ENCODE results near the gene AQP9.
"Not testable (repeated sequence)": the region's sequence is repeated elsewhere in the genome, so short reads cannot be mapped to it uniquely, and the experiment has no call there.

AQP9 gene, protein sequence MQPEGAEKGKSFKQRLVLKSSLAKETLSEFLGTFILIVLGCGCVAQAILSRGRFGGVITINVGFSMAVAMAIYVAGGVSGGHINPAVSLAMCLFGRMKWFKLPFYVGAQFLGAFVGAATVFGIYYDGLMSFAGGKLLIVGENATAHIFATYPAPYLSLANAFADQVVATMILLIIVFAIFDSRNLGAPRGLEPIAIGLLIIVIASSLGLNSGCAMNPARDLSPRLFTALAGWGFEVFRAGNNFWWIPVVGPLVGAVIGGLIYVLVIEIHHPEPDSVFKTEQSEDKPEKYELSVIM
- total RNA-seq, result 0 to 0.31 reads per million in 2 donors

DNA sequence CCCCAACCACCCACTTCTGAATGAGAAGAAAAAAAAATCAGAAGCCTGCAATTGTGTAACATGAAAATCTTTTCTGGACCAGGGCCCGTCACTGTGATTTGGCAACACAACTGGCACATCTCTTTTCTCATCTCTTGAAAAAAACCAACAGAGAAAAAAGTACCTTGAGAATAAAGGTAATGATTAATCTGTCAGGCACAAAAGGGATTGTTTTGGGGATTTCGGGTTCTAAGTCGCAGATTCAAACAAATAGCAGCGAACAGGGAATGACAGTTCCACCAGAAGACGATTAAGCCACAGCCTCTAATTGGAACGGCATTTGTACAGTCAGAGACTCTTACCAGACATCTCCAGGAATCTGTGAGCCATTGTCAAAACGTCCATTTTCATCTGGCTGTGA lies at the start of gene AQP9:
Gene AQP9 (plus strand): TSS at position 276 of the 400 bp plus-strand sequence. CDS start 185 bp downstream, outside the sequence.
- no peak for DNase-seq

DNA sequence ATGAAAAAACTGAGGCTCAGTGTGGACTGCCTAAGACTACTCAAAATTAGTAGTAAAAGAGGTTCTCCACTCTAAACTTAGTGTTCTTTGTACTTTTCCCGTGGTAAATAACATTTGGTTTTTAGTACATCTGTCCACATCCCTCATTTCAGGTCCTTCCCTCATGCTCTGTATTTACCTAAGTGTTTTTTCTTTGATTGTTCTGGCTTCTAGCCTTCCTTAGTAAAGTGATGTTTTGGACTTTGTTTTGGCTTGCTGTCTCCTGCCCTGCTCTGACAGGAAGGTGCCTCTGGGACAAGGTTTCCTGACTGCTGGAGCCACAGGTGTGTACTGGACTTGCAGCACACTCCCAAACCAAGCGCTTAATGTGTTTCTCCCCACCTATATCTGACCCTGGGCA lies 42.8 kb upstream of the AQP9 start:
- DNase-seq, result no peak

DNA sequence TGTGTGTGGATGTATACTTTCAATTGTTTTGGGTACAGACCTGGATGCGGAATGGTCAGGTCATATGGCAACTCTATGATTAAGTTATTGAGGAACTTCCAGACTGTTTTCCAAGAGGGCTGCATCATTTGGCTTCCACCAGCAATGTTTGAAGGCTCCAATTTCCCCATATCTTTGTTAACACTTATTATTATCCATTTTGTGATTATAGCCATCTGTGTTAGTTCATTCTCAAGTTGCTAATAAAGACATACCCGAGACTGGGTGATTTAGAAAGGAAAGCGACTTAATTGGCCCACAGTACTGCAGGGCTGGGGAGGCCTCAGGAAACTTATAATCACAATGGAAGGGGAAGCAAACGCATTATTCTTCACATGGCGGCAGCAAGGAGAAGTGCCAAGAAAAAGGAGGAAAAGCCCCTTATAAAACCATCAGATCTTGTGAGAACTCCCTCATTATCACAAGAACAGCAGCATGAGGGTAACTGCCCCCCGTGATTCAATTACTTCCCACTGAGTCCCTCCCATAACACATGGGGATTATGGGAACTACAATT lies 41.6 kb upstream of the AQP9 start:
- DNase-seq, result no peak

DNA sequence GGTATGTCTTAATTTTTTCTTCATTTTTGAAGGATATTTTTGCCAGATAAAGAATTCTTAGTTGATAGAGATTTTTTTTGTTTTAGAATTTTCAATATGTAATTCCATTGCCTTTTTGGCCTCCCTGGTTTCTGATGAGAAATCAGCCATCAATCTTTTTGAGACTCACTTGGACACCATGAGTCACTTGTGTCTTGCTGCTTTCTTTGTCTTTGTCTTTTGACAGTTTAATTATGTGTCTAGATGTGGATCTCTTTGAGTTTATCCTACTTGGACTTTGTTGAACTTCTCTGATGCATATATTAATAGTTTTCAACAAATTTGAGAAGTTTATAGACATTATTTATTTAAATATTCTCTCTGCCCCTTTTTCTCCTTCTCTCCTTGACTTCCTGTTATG lies 34.7 kb upstream of the AQP9 start:
- DNase-seq, result no peak

DNA sequence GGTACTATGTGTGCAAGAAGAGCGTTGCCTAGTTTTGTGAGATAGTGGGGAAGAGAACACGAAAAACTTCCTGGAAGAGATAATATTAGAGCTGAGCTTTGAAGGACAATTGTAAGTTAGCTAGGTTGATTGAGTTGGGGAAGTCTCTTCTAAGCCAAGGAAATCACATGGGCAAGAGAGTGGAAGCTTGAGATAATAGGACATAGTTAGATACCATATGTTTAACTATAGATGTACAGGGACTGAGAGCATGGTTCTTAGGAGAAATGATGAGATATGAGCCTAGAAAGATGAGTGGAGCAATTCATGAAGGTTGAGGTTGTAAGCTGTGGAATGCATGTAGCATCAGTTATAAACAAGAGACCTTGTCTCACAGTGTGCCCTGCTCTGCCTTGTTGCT lies 30.1 kb upstream of the AQP9 start:
- no peak for DNase-seq

DNA sequence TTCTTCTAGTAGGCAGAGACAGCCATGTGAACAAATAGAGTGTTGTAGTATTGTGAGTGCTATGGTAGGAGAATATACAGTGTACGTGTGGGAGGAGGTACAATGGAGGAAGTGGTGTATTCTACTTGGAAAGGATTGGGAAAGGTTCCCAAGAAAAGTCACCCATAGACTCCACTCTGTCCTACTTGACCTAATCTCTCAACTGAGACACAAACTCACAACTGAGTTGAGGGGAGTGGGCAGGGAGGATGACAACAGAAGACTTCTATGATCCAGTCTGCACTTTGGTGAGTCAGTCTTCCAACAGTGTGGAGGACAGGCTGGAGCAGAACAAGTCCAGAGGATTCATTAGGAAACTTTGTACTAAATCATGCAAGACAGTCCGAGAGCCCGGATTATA lies 28.8 kb upstream of the AQP9 start:
- DNase-seq, result no peak

DNA sequence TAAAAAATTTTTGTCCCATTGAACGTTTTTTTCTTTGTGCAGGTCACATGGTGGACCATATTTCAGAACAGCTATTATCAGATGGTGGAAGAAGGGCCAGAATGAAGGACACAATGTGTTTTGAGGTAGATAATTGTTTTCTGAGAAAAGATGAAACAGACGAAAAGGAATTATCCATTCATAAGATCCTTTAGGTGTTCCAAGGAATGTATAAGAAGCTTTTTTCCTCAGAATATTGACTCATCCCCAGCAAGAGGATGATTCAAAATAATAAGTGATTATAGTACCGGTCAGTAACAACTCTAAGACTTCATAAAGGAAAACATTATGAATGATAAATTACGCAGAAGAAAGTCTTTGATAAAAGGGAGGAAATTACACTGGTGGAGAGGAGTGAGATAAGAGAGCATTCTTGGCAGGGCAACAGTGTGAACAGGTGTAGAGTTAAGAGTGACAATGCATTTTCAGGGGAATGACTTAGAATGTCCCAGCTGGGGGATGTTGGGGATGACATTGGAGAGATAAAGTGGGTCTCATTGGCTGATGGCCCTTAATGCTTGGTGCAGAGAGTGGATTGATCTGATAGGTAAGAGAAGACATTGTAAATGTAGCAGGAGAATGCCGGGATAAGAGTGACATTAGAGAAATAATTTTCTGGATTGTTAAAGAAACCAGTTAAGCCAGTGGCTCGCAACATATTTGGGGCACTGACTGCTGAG lies 27.0 kb upstream of the AQP9 start:
- DNase-seq, result no peak

DNA sequence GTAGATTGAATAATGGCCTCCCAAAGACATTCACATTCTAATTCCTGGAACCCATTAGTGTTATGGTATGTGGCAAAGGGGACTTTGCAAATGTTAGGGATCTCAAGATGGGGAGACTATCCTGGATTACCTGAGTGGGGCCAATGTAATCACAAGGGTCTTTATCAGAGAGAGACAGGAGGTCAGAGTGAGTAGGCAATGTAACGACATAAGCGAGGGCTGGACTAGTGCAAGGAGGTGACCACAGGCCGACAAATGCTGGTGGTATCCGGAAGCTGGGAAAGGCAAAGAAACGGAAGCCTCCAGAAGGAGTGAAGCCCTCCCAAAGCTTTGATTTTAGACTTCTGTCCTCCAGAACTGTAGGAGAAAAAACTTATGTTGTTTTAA lies 26.5 kb upstream of the AQP9 start:
- no peak for DNase-seq

DNA sequence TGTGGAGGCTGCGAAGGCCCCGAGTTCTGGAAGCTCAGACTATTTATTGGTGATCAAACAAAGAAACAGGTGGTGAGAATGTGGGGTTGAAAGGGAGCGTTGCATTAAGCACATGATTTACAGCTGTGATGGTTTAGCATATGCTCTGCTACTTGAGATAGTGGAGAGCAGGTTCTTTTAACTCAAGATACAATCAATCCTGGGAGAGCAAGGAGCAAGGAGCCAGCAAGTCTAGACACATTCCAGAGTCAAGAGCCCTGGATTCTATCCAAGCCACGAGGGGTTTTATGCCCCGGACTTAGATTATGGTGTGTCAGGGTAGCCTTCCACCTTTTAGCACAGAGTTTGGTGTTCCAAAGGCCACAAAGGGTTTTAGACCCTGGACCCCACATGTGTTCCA lies 24.8 kb upstream of the AQP9 start:
- DNase-seq, result not testable (repeated sequence)

DNA sequence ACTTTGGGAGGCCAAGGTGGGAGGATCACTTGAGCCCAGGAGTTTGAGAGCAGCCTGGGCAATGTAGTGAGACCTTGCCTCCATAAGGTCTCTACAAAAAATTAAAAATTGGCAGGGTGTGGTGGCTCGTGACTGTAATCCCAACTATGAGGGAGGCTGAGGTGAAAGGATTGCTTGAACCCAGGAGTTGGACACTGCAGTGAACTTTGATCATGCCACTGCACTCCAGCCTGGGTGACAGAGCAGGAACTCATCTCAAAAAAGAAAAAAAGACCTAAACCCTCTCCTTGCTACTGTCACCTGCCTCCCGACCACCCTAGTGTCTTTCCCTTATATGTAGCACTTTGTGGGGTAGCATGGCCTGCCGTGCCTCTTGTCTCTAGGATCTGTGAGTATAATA lies 23.8 kb upstream of the AQP9 start:
- no peak for DNase-seq

DNA sequence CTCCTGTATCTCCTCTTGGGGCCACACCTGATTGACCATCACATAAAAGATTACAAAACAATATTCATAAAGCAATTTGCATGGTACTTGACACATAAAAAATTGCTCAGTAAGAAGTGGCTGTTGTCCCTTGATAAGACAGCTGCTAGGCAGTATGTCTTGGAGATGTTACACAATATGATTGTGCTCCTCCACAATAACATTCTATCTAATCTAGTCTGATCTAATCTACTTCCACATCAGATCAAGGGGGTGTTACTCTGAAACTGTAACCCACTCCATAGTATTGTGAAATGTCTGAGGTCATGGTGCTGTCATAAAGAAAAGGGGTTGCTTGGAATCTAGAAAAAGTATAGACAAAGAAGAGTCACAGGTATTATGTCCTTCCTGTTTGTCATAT lies 23.4 kb upstream of the AQP9 start:
- no peak for DNase-seq

DNA sequence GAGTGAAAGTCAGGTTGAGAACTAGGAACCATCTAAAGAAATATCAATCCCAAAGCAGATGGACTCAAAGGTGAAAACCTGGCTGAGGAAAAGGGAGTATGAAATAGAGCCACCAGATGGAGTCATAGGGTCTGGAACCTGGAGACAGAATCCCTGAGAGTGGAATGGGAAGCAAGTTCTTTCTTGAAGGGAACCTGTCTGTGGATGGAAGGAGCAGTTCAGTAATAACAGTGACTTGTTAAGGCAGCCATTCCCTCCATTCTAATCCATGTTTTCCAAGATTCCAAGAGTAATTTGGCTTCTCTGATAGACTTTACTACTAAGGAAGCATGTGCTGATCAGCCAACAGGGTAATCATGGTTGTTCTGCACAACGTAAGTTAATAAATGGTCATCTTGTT lies 22.5 kb upstream of the AQP9 start:
- DNase-seq, result no peak

DNA sequence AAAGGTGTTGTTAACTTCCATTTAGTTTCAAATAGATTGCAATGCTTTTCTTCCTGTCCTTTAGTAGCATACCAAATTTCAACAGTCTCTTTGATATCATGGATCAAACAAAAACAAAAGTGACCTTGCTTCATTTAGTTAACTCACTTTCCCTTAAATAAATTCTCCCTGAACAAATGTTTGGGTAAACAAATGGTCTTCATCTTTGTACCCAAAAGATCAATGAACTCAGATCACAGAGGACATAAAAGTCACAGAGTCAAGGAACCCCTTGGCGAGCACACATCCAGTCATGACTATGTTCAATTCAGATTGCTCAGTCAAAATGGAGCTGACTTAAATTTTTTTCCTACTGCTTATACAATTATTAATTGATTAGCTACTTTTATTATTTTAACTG lies 20.6 kb upstream of the AQP9 start:
- DNase-seq, result no peak

DNA sequence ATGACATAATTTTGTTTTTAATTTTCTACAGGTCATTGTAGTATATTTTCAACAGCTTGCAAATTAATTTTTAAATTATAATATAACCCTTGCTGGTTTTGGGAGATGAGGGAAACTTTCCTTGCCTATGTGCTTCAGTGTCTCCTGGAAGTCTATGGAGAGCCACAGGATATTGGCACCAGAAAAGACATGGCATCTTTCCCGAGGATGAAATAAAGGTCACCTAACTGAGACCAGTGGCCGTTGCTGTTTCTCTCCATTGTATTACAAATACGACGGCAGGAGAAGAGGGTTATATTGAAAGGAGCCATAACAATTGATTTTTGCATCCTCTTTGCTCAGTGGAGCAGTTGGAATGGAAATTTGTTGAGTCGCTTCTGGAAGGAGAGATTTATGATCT lies 19.9 kb upstream of the AQP9 start:
- DNase-seq, result no peak

DNA sequence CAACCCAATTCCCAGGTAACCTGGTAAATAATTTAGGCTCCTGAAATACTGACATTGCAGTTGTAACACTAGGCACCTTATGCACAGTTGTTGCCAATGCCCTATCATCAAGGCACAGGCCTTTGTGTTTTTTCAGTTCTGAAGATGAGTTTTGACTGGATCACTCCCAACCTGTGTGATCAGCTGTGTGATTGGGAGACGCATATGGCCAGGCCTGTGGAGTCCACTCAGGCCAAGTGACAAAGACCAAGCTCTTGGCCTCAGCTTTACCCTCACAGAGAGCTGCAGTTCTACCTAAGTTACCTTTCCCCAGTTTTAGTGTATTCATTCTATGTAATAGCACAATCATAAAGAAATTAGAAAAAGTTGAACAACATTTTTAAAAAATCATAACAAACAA lies 19.2 kb upstream of the AQP9 start:
- no peak for DNase-seq

DNA sequence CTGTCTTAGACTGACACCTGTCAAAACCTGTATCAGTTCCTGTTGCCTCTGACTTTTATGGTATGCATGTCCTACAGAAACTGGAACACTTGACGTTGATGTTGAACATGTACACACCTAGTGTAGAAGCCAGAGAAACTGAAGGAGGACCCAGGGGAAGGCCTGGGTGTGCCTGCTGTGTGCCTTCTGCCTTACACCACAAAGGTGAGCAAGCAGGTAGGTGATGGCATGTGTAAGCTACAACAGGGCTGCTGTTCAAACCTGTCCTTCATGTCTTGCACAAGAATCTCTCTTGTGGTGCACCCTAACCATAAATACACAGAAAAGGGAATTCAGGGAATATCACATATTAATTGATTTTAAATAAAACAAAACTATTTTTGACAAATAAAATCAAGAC lies 13.6 kb upstream of the AQP9 start:
- DNase-seq, result no peak

DNA sequence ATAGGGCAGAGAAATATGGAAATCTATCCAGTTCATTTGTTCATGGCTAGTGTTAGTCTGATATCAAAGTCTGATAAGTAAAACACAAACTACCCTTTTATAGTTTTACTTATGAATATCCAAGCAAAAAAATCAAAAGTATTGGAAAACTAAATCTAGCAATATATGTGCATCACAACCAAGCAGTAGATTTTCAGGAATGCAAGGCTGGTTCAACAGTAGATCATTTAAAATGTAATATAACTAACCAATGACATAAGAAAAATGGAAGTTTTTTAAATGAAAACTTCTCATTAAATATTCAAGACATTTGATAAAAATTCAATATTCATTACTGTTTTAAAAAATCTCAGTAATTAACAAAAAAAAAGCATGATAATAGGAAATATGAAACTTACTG lies 12.8 kb upstream of the AQP9 start:
- no peak for DNase-seq

DNA sequence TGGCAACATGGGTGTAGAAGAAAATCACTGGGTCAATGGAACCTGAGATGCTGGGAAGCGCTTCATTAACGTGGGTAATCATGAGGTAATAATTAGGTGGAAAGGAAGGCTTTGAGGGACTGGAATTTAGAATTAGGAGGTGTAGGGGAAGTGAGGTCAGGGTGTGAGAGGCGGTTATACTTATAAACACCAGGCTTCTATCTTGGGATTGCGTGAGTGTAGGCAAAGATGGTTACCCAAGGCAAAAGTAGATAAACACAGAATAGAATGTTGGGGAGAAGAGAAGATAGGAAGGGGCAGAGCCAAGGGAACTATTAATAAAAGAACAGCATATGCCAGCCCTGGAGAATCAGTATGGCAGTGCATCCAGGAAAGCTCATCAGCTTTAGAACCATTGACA lies 3.3 kb upstream of the AQP9 start:
- no peak for DNase-seq

DNA sequence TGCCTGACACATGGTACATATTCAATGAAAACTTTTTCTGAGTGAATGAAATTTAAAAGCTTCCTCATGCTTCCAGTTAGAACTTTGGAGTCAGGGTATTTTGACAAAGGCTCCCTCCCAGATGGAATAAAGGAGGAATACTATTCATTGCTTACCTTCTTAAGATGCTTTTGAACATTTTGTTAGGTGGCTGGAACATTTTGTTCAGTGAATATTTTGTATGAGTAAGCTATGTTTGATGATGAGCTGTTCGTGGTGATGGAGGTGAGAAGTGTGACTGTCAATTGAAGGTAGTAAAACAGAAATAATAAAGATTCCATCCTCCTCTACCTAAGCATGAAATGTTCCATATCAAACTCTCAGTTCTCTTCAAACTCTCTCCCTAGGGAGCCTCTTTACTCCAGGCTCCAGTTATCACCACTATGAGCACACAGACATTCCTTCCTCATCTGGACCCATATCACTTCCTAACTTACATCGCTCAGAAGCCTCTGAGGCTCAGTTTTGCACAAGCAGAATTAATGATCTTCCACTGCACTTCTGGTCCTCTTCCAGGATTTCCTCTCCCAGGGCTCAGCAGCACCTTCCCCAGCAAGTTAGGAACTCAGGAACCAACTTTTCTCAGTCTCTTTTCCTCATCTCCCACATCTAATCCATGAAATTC lies 2.5 kb upstream of the AQP9 start:
- no peak for DNase-seq

DNA sequence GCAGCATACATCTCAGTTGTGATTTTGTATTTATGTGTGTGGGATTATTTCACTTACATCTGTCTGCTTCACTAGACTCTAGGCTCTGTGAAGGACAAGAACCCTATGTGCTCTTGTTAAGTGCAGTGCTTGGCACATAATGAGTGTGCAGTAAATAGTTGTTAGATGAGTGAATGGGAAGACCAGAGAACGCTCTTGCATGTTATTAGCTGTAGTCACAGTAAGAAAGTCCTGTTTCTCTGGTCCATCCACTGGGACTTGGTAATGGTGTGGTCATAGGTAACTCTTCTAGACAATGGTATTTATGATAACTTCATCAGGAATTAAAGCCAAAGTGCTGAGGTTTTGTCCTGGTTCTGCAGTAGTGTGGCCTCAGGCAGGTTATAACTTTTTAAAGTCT lies 1.4 kb upstream of the AQP9 start:
- no peak for DNase-seq

DNA sequence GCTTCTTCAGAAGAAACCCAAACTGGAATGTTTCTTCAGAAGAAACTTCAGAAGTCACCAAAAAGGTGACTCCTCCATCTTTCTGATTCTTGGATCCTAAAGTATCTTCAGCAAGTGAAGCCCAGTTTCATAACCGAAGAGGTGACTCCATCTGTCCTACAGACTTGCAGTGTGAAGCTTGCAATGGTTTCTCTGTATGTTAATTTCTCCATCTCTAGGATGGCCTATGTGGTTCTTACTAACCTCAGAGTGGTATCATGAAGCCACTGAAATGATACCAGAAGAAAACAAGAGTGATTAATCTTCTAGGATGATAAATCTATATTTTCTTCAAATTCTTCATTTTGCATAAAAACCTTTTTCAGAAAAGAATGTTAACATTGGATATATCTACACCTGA lies 495 bp upstream of the AQP9 start:
- DNase-seq, result no peak

DNA sequence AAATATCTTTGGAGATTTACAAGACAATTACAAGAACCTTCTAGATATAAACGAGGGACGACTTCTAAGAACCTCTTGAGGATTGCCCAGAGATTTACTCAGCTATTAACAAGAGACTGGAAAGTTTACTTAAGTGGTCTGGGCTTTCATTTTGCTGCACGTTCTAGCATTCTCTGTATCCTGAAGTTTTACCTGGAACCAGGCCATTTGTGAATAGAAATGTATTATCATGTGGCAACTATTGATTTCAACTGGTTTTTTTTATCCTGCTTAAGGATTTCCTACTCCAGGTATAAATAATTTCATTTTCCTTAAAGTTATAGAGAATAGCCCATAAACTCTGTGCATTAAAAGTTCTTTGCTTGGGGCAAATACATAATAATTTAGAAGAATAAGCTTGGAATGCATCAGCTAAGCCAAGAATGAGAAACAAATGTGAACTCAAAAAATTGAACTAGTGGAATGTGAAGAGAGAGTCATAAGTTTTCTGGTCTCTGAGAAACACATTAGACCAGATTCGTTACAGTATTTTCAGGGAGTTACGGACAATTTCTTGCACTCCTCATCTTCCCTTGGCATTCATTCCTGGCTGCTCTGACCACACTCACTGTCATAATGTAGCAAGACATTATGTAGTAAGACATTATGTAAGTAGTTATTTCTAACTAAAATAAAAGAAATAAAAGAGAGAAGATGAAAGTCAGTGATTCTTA lies 1.3 kb downstream of the AQP9 start:
- DNase-seq, result no peak

DNA sequence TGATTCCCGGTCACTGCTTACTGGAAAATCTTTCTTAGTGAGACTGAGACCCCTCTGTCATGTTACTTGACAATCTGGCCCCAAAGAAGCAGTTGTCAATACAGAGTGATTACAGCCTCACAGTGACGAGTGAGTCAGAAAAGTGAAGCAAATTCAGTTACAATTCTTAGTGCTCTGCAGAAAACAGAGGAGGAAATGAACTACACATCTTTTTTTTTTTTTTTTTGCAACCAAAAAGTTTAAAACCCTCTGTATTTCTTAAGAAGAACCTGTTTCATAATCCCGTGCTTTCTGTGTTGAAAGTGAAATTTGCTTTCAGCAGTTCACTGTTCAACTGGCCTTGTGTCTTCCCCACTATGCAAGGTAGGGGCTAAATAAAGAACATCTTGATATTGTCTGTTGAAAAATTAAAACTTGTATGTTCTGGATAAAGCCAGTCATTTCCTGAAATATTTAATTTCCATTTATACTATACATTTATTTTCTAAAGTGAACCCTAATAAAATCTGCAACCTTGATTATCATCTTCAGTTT lies 1.9 kb downstream of the AQP9 start:
- DNase-seq, result peak in 1 of 5 experiments; percentile 35
